HG02970 (cell line): Measurements from ENCODE around the gene S100A16.

Source experiments
- ATAC-seq: cut with Tn5 transposase; IDR thresholded peaks from one replicate; pipeline ENCODE4 v1.9.1; 2021; ENCODE audit warnings: mild to moderate bottlenecking, moderate library complexity, moderate number of reproducible peaks; ENCODE audit not compliant: unreplicated experiment, low FRiP score

S100A16 gene

GRCh38 chr1:153638261-153638660 lies 25.3 kb upstream of the S100A16 start:
- no peak for ATAC-seq

DNA sequence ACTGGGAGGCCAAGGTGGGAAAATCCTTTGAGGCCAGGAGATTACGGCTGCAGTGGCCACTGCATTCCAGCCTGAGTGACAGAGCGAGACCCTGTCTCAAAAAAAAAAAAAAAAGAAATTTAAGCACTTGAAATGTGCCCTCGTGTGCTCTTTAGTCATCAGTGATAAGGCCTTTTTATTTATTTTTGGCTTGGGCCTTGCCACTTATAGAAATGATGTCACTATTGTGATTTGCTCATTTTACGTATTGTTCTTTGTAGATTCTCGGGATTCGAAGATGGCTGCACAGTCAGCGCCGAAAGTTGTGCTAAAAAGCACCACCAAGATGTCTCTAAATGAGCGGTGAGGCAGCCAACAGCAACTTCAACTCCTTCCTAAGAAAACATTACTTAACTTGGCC lies 23.4 kb upstream of the S100A16 start:
- no peak for ATAC-seq

- ATAC-seq, result no peak
Observed at GRCh38 chr1:153635872-153636271, 22.9 kb upstream of the S100A16 start.

GRCh38 chr1:153633754-153634665 lies 21.1 kb upstream of the S100A16 start, which contains the start of gene CHTOP:
Gene CHTOP, plus strand, starts transcription at chr1:153634066. Its CDS starts 2,523 bp downstream, at chr1:153636589.
- peak; percentile 93 for ATAC-seq

GRCh38 chr1:153633161-153633753 lies 20.3 kb upstream of the S100A16 start:
- ATAC-seq, result no peak

- ATAC-seq, result no peak
Observed at GRCh38 chr1:153631047-153632022, 18.4 kb upstream of the S100A16 start.

- no peak for ATAC-seq
Observed at GRCh38 chr1:153630384-153630783, 17.4 kb upstream of the S100A16 start.

- ATAC-seq, result no peak
Observed at GRCh38 chr1:153629971-153630370, 17.0 kb upstream of the S100A16 start.

DNA sequence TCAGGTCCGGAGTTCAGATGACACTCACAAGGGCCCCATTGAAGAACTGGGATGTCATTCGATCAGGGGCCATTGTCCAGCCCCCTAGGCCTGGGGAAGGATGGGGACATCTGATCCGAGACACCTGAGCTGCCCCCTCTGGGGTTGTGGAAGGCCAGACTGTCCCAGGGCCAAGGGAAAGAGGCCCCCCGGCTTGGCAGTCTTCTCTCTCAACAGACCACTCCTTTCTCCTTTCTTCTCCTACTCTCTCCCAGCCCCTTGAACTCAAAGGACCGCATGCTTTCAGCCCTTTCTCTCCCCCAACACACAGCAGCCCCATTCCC lies 16.4 kb upstream of the S100A16 start:
- no peak for ATAC-seq

DNA sequence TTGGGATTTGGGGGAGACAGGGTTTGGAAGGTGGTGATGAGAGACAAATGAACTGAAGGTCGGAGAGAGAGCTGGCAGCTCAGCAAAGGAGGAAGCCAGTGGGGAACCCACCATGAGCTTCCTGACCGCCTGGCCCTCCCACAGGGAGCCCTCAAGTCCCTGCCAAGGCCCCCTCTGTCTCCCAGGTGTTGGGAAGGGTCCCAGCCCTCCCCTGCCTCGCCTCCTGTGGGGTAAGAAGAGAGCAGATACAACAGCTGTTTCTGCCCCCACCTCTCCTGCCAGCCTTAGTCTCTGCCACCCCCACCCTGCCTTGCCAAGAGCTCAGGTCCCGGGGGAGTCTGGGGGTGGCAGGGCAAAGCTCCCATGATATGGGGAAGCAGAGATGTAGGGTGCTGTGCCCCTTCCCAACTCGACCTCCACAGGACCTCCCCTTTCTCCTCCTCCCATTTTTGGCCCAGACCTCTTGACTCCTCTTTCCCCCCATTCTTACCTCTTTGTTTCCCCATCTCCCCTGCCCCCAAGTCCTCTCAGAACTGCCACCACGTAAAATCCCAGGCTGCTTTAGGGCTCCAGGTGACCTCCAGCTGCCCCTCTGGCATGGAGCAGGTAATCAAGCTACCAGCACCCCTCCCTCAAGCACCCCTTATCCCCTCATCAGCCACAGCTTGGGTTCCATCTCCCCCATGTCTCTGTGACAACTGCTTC lies 15.9 kb upstream of the S100A16 start:
- ATAC-seq, result no peak

DNA sequence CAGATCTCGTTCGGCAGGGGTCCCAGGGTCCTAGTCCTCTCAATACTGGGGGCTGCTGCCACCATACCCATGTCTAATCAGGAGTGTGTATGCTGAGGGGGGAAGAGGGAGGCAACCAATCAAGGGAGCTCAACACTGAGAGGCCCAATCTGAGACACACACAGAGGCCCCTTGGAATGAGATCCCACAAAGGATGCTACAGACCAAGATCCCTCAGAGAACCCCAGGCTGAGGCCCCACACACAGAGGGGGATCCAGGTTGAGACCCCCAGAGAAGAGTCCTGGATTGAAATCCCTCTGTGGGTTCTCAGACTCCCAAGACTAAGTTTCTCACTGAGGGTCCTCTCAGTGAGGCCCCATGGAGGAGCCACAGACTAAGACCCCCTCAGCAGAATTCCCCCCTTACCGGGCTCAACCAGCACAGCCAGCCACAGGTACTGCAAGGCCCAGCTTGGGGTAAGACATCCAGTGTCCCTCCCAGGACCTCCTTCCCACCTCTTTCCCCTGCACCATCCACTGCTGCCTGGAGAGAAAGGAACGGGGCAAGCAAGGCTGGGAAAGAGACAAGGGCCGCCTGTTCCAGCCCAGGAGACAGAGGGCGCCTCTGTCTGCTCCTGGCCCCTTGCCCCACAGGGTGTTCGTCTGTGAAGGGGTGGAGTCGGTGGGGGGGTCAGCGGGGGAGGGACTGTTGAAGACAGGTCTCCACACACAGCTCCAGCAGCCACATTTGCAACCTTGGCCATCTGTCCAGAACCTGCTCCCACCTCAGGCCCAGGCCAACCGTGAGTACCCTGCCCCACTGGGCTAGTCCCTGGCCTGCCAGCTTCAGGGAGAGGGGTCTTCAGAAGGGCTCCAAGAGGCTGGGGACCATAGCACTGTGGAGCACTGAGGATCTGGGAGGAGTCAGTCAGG lies 15.0 kb upstream of the S100A16 start, which contains the start of gene S100A1:
Gene S100A1 (plus strand): TSS at position 720 of the 912 bp plus-strand sequence. CDS start 2,088 bp downstream, outside the sequence.
- no peak for ATAC-seq

DNA sequence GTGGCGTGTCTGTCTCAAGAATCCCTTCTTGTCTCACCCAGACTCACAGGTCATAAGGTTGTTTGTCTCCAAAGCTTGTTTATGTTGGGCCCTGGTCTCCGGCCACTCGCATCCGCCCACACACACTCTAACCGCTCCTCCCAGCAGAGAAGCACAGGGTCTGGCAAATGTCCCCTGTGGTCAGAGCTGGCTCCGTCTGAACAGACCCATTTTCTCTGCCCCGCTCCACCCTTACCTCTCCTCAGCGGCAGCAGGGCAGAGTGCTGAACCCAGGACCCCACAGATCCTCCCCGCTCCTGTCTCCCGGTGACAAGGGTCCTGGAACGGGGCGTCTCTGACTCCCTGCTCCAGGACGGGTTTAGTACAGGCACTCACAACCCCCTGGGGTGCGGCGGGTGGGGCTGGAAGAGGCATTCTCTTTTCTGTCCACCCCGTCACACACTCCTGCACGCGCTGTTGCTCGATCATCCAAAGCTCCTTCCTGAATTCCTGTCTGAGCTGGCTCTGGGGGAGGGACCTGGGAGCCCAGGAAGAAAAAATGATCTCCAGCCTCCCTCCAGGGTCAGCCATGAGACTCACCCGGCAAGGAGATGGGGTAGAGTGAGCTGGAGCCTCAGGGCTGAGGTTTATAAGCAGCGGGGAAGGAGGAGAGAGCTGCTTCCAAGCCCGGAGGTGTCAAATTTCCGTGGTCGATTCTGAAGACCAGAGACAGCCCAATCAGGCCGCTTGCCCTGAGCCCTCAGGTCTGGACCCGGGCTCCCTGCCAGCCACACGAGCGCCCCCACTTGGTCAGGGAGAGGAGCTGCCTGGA lies 14.2 kb upstream of the S100A16 start, which contains the start of gene S100A13:
Gene S100A13 (minus strand): TSS at position 602 of the 811 bp plus-strand sequence. CDS start 1,033 bp downstream, outside the sequence.
- no peak for ATAC-seq

DNA sequence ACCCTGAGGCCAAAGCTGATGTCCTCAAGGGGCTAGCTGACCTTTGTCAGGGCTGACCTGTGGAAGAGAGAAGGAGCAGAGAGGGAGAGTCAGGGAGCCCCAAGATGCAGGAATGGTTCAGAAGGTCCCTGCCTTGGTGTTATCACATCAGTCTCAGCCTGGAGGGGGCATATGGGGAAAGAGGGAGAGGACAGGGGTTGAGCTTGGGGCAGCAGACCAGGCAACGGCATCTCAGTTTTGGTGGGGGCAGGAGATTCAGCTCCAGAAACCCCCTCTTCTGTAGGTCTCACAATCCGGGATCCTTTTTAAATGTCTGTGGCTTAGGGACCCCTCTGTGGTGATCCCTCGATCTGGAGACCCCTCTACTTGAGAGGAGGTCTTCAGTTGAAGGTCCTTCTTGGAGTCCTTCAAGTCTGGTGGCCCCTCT lies 13.6 kb upstream of the S100A16 start:
- no peak for ATAC-seq

GRCh38 chr1:153624965-153625611 lies 12.2 kb upstream of the S100A16 start:
- ATAC-seq, result no peak

GRCh38 chr1:153623101-153623500 lies 10.2 kb upstream of the S100A16 start:
- ATAC-seq, result no peak

DNA sequence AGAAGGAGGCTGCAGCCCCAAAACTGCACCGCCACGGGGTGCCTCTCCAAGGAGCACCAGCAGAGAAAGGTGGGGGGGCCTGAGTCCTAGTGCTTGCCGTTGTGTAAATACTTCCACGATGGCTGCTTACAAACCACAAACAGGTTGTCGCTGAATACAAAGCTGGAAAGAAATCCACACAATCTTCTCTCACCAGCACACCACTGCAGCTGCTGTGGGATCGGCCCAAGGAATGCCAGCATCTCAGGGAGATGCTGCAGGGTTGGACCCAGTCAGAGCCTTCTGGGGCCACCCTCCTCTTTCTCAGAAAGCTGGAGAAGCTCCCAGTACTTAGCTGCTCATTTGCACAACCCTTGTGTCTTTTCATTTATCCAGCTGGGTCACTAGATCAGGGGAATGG lies 6.2 kb upstream of the S100A16 start:
- ATAC-seq, result no peak

- no peak for ATAC-seq
Observed at GRCh38 chr1:153617663-153618062, 4.7 kb upstream of the S100A16 start.
